NCI-H1105 treated with DMSO at 0.1 percent for 48 hours (cell line): ENCODE data around the gene CRYL1.

Source experiments
- DNase-seq: peaks from one replicate; lab custom pipeline; 2025; lab: John Stamatoyannopoulos, UW

CRYL1 gene, protein sequence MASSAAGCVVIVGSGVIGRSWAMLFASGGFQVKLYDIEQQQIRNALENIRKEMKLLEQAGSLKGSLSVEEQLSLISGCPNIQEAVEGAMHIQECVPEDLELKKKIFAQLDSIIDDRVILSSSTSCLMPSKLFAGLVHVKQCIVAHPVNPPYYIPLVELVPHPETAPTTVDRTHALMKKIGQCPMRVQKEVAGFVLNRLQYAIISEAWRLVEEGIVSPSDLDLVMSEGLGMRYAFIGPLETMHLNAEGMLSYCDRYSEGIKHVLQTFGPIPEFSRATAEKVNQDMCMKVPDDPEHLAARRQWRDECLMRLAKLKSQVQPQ

DNA sequence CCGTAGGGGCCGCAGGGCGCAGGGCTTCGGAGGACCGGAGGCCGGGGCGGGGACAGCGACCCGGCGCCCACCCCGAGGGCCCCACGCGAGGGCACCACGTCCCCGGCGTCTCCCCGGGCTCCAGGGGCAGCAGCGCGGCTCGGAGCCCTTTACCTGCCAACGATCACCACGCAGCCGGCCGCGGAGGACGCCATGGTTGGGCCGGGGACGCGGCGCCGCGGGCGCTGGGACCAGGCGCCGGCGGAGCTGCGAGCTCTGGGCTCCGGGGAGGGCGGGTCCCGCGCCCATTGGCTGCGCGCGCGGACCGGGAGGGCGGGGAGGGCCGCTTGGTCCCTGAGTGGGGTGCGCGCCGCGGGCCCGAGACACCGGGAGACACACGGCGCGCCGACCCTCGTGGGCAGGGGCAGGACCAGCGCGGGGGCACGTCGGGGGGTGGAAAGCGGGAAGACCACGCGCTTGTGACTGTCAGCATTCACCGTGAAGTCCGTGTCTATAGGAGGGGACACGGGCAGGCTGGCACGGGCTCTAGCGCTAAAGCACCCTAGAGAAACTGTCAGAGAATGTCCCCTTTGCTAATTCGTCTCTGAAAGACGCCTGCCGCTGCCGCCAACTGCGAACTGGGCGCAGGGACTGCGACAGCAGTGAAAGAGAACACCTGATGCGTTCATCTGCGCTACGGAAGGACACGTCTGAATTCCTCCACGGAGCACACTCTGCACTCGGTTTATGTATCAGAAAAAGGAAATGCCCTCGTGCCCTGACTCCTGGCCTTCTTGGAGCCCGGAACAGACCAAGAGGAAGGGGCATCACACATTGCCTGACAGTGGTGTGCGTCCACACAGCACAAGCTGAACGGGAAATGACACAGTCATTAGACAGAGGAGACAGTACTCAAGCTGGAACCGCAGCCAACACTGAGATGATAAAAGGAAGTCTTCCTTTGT lies at the start of gene CRYL1:
CRYL1 (minus strand) TSS at position 257 of the 944 bp plus-strand sequence; CDS start at position 194, 63 bp downstream.
- peak; percentile 44 for DNase-seq

DNA sequence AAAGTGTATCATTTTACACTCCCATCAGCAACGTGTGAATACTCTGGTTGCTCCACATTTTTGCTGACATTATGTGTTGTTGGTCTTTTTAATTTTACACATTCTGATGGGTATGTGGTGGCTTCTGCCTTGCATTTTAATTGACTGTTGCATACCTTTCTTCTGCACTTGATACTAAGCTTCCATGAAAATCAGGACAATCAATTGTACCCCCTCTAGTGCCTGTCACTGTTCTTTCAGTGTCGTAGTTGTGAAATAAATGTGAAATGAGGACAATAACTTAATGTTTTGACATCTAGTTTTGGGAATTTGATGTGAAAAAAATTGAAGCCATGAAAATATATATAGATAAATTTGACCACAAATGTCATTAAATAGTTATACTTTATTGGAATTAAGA lies 48.0 kb upstream of the CRYL1 start:
- no peak for DNase-seq

DNA sequence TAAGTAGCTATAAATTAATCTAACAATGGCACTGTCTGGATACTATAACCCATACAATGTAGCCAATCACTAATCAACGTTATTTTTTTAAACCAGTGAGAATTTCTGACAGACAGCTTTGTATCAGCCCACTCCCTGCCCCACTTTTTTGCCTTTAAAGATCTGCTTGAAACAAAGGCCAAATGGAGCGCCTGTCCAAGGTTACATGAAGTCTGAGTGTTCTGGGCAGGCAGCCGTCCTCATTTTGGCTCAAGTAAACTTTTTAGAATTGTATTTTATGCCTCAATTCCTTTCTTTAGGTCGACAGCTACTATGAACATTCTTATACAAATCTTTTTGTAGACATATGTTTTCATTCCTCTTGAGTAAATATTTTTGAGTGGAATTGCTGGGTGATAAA lies 47.5 kb upstream of the CRYL1 start:
- DNase-seq = no peak

DNA sequence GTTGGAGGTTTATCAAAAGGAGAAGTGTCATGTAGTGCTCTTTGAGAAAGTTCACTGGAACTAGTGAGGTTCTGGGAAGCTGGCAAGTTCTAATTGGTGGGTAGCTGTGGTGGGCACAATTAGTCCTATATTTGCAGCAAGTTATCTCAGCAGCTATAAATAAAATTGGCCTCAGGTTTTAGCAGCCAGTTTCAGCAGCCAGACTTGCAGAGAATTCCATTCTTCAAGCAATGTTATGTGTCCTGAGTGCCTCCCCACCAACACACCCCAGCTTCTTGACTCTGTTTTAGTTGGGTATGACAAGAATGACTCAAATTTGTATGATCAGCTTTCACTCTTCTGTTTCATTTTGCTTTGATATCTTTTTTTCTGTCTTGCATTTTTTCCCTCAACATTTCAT lies 46.0 kb upstream of the CRYL1 start:
- no peak for DNase-seq

DNA sequence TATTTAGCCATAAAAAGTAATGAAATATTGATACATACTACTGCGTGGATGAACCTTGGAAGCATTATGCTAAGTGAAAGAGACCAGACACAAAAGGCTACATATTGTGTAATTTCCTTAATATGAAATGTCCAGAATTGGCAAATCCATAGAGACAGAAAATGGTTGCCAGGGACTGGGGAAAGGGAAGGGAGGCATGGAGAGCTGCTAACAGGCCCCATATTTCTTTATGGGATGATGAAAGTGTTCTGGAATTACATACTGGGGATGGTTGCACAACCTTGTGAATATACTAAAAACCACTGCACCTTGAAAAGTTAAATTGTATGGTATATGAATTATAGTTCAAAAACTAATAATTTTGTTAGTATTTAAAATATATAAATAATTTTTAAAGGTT lies 44.9 kb upstream of the CRYL1 start:
- no peak for DNase-seq

DNA sequence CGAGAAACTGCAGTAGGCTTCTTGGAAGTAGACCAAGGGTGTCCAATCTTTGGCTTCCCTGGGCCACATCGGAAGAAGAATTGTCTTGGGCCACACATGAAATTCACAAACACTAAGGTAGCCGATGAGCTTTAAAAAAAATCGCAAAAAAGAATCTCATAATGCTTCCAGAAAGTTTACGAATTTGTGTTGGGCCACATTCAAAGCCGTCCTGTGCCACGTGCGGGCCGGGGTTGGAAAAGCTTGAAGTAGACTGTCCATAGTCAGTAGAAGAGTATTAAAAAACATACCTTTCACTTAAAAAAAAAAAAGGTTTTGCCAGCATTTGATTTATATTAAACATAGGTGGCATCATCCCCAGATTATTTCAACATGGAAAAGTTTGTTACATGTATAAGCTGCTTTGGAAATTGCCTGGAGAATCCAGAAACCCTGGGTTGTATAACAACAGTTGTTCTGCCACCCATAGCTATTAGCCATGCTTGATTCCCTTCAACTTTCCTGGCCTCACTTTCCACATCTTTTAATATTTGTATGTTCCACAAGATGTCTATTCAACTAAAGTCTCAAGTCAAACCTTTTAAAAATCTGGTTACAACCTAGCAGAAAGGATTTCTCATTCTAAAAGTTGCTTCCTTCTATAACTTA lies 42.3 kb upstream of the CRYL1 start:
- DNase-seq = no peak

DNA sequence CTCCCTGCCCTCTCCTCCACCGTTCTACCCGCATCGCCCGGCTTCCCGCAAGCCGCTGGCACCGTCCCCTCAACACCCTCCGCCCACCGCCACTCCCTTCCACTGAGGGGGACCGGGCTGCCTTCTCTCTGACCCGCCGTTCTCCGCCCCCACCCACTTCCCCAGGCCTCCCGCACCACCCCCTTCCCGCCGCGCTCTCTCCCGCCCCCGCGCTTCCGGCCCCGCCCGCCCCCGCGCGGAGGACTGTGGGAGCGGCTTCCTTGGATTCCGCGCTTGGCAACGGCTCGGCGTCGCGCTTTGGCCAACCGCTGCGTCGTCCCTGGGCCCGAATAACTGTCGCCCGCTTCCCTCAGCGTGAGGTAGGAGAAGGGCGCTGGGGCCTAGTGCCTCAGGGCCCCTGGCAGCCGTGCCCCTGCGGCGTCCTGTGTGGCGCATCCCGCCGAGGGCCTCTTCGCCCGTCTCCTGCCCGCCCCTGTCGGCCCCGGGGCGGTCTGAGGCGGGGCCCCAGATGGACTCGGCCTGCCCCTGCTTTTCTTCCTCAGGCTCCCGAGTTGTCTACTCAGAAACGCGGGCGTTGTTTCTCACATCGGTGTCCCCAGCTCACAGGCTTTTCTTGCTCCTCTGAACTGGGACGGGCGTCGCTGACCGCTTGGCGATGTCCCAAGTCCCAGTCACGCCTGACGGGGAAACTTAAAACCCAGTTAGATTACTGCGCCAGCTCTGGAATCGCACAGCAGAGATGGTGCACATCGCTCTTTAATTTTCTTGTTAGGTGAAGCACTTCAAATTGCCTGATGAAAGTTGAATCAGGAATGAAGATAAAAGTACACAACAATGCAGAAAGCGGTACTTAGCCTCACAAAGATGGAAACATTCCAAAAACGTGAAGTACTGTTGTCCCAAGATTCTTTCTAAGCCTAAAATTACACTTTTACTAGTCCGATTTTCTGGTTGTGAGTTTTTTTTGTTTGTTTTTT lies 41.5 kb upstream of the CRYL1 start, which contains the start of gene IFT88:
IFT88 (plus strand) TSS at position 260 of the 977 bp plus-strand sequence. CDS start 7,229 bp downstream, outside the sequence.
- DNase-seq = peak; percentile 67

DNA sequence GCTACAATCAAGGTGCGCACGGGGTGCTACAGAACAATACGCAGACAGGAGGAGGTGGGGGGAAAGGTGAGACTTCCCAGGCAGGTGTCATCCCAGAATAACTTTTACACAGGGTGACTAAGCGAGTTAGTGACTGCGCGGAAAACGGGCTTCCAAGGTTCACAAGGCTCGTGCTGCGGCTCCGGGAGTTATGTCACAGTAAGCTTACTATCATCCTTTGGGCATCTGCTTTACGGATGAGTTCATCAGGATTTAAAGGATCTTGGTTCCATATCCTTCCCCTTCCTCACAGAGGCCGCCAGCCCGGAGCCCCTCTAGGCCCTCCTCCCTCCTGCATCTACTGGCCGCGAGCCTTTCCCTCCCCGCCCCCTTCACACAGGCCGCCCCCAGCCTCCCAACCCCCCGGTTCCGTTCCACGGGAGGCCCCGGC lies 40.8 kb upstream of the CRYL1 start:
- peak; percentile 58 for DNase-seq

DNA sequence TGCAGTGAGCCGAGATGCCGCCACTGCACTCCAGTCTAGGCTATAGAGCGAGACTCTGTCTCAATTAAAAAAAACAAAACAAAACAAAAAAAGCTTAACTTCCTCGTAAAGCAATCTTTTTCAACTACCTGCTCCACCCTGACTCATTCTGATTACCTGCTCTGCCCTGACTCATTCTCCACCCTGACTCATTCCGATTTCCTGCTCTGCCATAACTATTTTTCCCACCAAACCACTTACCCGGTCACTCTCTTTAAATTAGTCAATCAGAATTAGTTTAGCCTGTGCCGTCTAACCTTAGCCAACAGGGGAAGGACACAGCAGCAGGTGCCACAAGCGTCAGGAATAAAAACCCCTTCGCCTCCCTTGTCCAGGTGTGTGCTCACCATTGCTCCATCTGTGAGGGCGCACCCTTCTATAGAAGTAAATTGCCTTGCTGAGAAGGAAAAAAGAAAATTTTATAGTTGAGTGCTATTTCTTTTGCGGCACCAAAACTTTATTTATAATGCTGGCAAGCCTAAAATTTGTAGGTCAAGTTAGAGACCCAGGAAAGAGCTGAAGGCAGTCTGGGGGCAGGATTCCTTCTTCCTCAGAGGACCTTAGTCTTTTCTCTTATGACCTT lies 39.6 kb upstream of the CRYL1 start:
- DNase-seq = no peak

DNA sequence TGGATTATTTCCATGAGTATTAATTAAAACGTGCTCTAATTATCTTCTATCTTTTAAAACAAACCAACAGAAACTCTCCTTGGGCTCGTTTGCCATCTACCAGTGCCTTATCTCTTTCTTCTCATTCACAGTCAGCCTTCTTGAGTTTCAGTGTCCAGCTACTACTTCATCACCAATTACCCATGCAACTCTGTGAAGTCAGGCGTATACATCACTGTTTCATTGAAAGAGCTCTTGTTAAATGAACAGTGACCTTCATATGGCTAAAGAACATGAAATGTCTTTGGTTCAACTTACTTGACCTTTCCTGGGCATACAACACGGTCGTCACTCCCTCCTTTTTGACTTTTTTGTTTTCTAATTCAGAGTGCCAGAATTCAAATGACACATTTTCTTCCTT lies 36.1 kb upstream of the CRYL1 start:
- no peak for DNase-seq

DNA sequence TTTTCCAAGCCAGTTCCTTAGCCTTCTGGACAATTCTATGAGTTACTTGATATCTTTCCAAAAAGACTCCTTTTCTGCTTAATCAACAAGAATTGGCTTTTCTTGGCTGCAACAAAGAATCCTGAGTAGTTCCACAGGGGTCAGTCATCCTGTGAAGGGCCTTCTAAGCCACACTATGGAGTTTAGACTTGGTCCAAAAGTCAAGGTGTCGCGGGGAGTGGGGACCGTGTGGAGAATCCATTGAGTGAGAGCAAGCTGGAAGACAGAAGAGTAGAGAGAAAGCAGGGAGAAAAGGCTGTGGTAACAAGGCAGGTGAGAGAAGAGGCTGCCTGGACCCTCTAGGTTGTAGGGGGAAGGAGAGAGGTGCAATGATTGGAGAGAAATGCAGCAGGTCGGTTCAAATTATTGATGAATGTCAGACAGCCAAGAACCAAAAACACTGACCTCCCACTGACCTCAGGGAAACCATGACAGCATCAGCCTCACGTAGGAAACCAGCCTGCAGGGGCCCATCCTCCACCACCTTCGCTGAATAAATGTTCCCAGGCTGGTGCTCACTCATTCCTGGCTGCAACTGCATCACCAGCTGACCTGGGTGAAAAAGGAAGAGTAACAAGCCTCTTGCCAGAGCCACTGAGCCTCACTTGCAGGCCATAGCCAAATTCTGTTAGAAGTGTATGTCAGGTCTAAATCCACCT lies 34.2 kb upstream of the CRYL1 start:
- no peak for DNase-seq

DNA sequence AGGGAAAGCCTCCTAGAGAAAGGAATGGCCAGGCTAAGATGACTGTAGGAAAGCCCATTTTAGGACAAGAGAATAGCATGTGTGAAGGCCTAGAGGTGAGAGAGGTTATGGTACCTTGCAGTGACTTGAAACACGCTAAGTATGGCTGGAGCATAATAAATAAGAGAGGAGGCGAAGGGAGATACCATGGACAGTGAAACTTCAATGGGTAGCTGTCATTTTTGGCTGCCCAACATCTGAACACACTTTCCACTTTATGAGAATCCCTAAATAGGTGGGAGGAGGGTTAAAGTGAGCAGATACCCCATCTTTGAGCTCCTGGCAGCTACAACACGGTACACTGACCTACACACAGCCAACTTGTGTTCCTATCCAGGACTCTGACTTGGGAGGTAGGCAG lies 33.3 kb upstream of the CRYL1 start:
- no peak for DNase-seq

DNA sequence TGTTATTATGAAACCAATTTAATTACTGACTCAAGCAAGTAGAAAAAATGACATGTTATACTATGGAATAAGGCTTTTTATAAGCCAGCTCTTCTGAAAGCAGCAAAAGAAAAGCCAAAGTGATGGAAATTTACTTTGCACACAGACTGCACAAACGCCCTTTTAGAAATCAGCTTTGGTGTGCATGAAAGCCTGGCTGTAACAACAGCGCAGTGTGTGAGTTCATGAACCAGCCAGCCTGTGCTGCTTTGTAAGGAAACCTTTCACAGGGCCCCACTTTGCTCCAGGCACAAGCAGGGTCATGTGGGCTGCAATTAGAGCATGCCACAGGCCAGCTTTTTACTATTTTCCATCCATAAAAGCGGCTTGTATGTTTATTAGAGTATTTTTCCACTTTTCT lies 27.7 kb upstream of the CRYL1 start:
- no peak for DNase-seq

DNA sequence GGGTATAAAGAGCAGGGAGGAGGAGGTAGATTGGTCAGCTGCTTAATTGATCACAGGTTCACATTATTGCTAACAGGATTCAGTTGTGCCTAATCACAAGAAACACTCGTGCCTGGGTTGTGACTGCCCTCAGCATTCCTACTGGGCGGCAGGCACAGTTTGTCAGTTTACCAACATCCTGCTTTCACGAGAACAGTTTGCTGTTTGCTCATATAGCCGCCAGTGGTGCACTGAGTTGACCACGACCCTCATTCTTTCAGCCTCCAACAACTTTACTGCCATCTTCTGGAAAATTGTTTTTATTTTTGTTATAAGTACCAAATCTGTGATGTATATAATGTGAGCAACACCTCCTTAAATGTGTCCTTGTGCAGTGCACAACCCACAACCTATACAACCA lies 25.1 kb upstream of the CRYL1 start:
- no peak for DNase-seq

DNA sequence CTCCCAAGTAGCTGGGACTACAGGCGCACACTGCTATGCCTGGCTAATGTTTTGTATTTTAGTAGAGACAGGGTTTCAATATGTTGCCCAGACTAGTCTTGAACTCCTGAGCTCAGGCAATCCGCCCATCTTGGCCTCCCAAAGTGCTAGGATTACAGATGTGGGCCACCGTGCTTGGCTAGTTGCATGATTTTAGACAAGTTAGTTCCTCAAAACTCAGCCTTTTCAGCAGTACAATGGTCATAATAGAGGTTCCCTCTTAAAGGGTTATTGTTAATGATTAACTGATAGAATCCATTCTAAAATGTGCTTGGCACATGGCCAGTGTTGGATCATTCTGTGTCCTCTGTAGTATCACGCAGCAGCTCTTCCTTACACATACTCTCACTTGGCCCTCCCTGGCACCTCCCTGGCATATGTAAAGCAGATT lies 21.8 kb upstream of the CRYL1 start:
- no peak for DNase-seq

DNA sequence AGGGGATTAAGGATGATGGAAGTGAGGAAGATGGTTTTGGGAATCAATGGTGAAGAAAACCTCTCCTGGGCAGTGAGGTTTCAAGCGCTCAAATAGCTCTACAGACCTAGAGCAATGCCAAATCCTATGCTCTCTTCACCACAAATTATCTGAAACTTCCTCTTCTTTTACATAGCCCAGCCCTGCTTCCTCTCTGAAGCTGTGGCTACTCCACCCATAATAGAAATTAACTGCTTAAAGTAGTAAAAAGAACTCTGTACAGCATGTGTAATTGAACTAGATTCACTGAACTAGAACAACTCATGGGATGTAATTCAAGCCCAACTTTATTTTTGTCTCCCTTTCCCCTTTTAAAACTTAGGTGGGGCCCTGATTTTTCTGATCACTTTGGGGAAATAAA lies 20.9 kb upstream of the CRYL1 start:
- DNase-seq = no peak

DNA sequence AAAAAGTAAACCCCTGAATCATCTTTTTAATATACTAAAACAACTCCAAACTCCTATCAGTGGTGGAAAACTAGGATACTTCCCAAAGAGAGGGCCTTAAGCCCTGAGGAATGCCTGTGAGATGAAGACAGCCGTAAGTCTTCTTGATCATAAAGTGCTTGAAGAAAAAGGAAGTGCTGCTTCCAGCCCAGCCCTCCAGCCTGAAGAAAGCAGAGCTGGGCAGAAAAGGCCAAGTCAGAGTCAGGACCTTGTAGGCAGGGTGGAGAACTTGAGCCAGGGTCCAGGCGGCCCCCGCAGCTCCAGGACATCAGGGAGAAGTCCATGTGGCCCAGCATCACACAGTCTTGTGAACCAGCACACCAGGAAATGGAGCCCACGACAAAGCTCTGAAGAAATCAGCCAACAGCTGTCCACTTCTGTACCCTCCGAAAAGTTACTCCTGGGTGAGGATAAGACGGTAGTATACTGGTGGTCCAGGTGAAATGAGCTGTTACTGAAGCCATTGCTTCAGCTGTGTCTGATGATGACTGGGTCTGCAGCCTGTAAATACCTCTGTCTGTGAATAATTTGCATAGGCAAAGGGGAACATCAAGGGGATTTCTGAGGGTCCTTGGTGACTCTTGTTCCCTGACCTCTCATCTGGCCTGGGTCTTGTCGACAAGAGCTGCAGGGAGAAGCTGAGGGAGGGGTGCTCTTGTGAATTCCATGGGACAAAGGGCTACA lies 18.7 kb upstream of the CRYL1 start:
- no peak for DNase-seq

DNA sequence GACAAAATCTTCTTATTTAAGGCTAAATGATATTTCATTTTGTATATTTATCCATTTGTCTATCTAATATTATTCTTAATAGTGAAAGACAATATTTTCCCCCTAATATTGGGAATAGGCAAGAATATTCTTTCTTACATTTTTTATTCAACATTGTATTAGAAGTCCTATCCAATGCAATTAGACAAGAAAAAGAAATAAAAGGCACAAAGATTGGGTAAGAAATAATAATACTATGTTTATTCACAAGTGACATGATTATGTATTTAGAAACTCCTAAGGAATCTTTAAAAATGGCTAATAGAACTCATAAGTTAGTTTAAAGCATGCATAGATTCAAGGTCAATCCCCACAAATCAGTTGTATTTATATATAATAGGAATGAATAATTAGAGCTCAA lies 11.3 kb upstream of the CRYL1 start:
- DNase-seq = no peak

DNA sequence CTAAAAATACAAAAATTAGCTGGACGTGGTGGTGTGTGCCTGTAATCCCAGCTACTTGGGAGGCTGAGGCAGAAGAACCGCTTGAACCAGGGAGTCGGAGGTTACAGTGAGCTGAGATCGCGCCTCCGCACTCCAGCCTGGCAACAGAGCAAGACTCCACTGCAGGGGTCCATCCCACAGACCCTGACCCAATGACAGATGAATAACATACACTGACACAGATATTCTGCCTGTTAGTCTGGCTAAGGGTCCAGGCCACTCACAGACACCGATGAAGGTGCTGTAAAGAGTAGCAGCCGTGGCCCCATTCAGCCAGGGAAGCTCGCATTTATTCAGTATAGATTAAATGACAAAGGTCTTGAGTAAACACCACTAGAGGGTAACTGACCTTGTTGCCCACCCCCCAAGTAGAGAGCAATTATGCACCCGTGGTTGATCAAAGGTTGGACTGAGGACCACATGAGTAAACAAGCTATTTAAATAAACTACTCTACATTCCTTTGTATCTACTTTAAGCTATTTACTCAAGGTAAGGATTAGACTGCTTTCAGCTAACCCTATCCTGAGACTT lies 8.5 kb upstream of the CRYL1 start:
- DNase-seq = no peak
